HepG2 (cell line): Measurements from ENCODE around the gene TAF4B. TPM values are rescaled to one million over a fixed set of nuclear protein-coding genes. Genes with fewer than 3 reads are reported as not detected.

ENCODE experiments used
- CSRNP1 ChIP-seq: sonication (generic); formaldehyde crosslinking; IDR thresholded peaks from 2 replicates; pipeline ENCODE4 v1.8.1; 2023; ENCODE audit warnings: mild to moderate bottlenecking, missing genetic modification reagents
- ESRRA ChIP-seq: sonication (generic); formaldehyde crosslinking; IDR thresholded peaks from 2 replicates; pipeline ENCODE4 v1.5.1; 2020; ENCODE audit warnings: mild to moderate bottlenecking, low read depth, missing genetic modification reagents
- PHF20 ChIP-seq: sonication (generic); formaldehyde crosslinking; IDR thresholded peaks from 2 replicates; pipeline ENCODE4 v1.5.0; 2020; ENCODE audit warnings: mild to moderate bottlenecking, missing genetic modification reagents
- RBM39 ChIP-seq: fragments of 200-400 bp; formaldehyde crosslinking; IDR thresholded peaks from one replicate; pipeline ENCODE4 v1.6.1; 2018; ENCODE audit warnings: antibody characterized with exemption, mild to moderate bottlenecking, low read depth, low read length; ENCODE audit not compliant: poor library complexity, severe bottlenecking
- RERE ChIP-seq: IDR thresholded peaks from 2 replicates; pipeline ENCODE4 v1.6.1; 2016; ENCODE audit warnings: low read depth, missing genetic modification reagents, missing compliant biosample characterization
- SMC3 ChIP-seq: IDR thresholded peaks from 2 replicates; pipeline ENCODE4 v1.6.1; 2011; ENCODE audit warnings: low read length, improper control_type of control experiment
- ZNF605 ChIP-seq: sonication (generic); formaldehyde crosslinking; IDR thresholded peaks from 2 replicates; pipeline ENCODE4 v1.8.0; 2022; ENCODE audit warnings: mild to moderate bottlenecking, missing genetic modification reagents
- polyA plus RNA-seq, 8 experiments: library from polyadenylated mRNA; depleted of rRNA in 3 of 8; stranded (reverse) in 7 of 8; unstranded in 1 of 8; fragments of >200 nt; fragmentation: Illumina TruSeq in 4 of 8; extraction: Trizol in 4 of 8; gene quantifications; 2 replicates each; pipeline versions ENCODE4 v1.2.1 to v1.2.3, GENCODE V29; 2011 to 2016; ENCODE audit warnings: low read depth in 4 of 8, missing spikeins in 1 of 8, mixed read lengths in 1 of 8; ENCODE audit not compliant: insufficient read depth in 1 of 8
- total RNA-seq, 5 experiments: library from RNA; depleted of rRNA; stranded (reverse); fragments of >200 nt; fragmentation: Illumina TruSeq; extraction: Trizol; gene quantifications; 2 replicates each; pipeline ENCODE4 v1.2.3, GENCODE V29; 2016; ENCODE audit warnings: low read depth in 1 of 5

TAF4B gene
- total and polyA plus RNA-seq, 2 of the 13 experiments (the other 11 are each of a cell fraction or from before 2014, with no cell fraction given): 2.2 to 3.8 TPM

GRCh38 chr18:26350961-26351360 lies 124.7 kb downstream of the TAF4B start (continued):
- TF ChIP-seq RERE (CRISPR knock-in tag) (no peak), ESRRA (no peak), PHF20 (no peak), RBM39 (no peak), CSRNP1 (CRISPR knock-in tag) (no peak), SMC3 (no peak), ZNF605 (CRISPR knock-in tag) (no peak)
